GM12878 (cell line): ENCODE results near the gene SH3BGRL3. TPM values are rescaled to one million over a fixed set of nuclear protein-coding genes. Genes with fewer than 3 reads are reported as not detected.
A peak's percentile ranks its signal among the peaks of the same experiment; 100 is the strongest.

Experiments used
- ATF7 ChIP-seq: fragments of 450-650 bp; IDR thresholded peaks from 2 replicates; pipeline ENCODE4 v1.6.1; 2016; ENCODE audit warnings: low read depth, mild to moderate bottlenecking
- BHLHE40 ChIP-seq, 2 experiments: fragments of 450-650 bp in 1 of 2; IDR thresholded peaks; 2 replicates each; pipeline ENCODE4 v1.6.1; 2011 to 2017; ENCODE audit warnings: low read depth in 2 of 2, borderline replicate concordance in 1 of 2, improper control_type of control experiment in 1 of 2, low read length in 1 of 2, mild to moderate bottlenecking in 1 of 2
- CBFB ChIP-seq: IDR thresholded peaks from 2 replicates; pipeline ENCODE4 v1.6.1; 2016; ENCODE audit warnings: antibody characterized with exemption, low read depth
- CREM ChIP-seq: IDR thresholded peaks from 2 replicates; pipeline ENCODE4 v1.6.1; 2014; ENCODE audit warnings: antibody characterized with exemption, low read depth
- EED ChIP-seq: sonication (generic); IDR thresholded peaks from 2 replicates; pipeline ENCODE4 v1.6.1; 2016; ENCODE audit warnings: antibody characterized with exemption, low read depth
- FOXM1 ChIP-seq: IDR thresholded peaks from 2 replicates; pipeline ENCODE4 v1.6.1; 2012; ENCODE audit warnings: low read depth, mild to moderate bottlenecking, inconsistent platforms, low read length, moderate library complexity
- IKZF1 ChIP-seq: fragments of 450-650 bp; conservative IDR thresholded peaks from 2 replicates; pipeline ENCODE4 v1.6.1; 2017; ENCODE audit warnings: antibody characterized with exemption, mild to moderate bottlenecking
- JUNB ChIP-seq: IDR thresholded peaks from 2 replicates; pipeline ENCODE4 v1.6.1; 2016; ENCODE audit warnings: antibody characterized with exemption, mild to moderate bottlenecking
- MTA2 ChIP-seq: fragments of 450-650 bp; IDR thresholded peaks from 2 replicates; pipeline ENCODE4 v1.6.1; 2016; ENCODE audit warnings: low read depth, mild to moderate bottlenecking, moderate library complexity
- RAD21 ChIP-seq: IDR thresholded peaks from 2 replicates; pipeline ENCODE4 v1.6.1; 2011; ENCODE audit warnings: mild to moderate bottlenecking, low read depth, low read length, moderate library complexity; ENCODE audit not compliant: insufficient read depth
- SMARCA5 ChIP-seq: fragments of 450-650 bp; IDR thresholded peaks from 2 replicates; pipeline ENCODE4 v1.6.1; 2017; ENCODE audit warnings: mild to moderate bottlenecking
- SP1 ChIP-seq: IDR thresholded peaks from one replicate; pipeline ENCODE4 v1.6.1; 2011; ENCODE audit warnings: low read depth, low read length
- polyA plus RNA-seq, 11 experiments: library from polyadenylated mRNA; depleted of rRNA in 4 of 11; unstranded in 6 of 11; stranded (reverse) in 5 of 11; fragments of >200 nt; fragmentation: Nextera tagmentation in 4 of 11; fragmentation: Illumina TruSeq in 1 of 11; extraction: Ambion mirVana in 4 of 11; extraction: Trizol in 1 of 11; gene quantifications; 1 replicate in 1 of 11; 2 replicates in 10 of 11; pipeline versions ENCODE4 v1.2.1 to v1.2.3, GENCODE V29; 2011 to 2016; ENCODE audit warnings: inconsistent platforms in 2 of 11, missing spikeins in 2 of 11, low read depth in 1 of 11
- total RNA-seq, 4 experiments: library from RNA; depleted of rRNA in 3 of 4; stranded (reverse); fragments of >200 nt in 3 of 4; fragmentation: Illumina TruSeq in 1 of 4; extraction: Trizol in 1 of 4; gene quantifications; 2 replicates each; pipeline versions ENCODE4 v1.2.1 to v1.2.3, GENCODE V29; 2013 to 2021
- TF ChIP-seq, protein P1 (sequence below): IDR thresholded peaks from 2 replicates; pipeline ENCODE4 v1.6.1; 2011; ENCODE audit warnings: low read depth, low read length, improper control_type of control experiment, borderline replicate concordance
- TF ChIP-seq, protein P2 (sequence below): fragments of 450-650 bp; IDR thresholded peaks from 2 replicates; pipeline ENCODE4 v1.6.1; 2016; ENCODE audit warnings: mild to moderate bottlenecking
- TF ChIP-seq, protein P3 (sequence below), 3 experiments: IDR thresholded peaks in 2 of 3; conservative IDR thresholded peaks in 1 of 3; 2 replicates each; pipeline ENCODE4 v1.5.1; 2011; ENCODE audit warnings: low read depth in 3 of 3, low read length in 3 of 3, mild to moderate bottlenecking in 3 of 3, control low read depth in 2 of 3, moderate library complexity in 2 of 3, inconsistent platforms in 1 of 3, mixed read lengths in 1 of 3; ENCODE audit not compliant: control insufficient read depth in 2 of 3, insufficient read depth in 1 of 3; ENCODE audit errors: extremely low read depth in 1 of 3
- TF ChIP-seq, protein P4 (sequence below): IDR thresholded peaks from 2 replicates; pipeline ENCODE4 v1.6.1; 2012; ENCODE audit warnings: low read depth, low read length, improper control_type of control experiment

The SH3BGRL3 gene
- total and polyA plus RNA-seq, 10 of the 15 experiments (the other 5 are each of a cell fraction or from before 2014, with no cell fraction given), result 39.7 to 390 (median 118) TPM

DNA sequence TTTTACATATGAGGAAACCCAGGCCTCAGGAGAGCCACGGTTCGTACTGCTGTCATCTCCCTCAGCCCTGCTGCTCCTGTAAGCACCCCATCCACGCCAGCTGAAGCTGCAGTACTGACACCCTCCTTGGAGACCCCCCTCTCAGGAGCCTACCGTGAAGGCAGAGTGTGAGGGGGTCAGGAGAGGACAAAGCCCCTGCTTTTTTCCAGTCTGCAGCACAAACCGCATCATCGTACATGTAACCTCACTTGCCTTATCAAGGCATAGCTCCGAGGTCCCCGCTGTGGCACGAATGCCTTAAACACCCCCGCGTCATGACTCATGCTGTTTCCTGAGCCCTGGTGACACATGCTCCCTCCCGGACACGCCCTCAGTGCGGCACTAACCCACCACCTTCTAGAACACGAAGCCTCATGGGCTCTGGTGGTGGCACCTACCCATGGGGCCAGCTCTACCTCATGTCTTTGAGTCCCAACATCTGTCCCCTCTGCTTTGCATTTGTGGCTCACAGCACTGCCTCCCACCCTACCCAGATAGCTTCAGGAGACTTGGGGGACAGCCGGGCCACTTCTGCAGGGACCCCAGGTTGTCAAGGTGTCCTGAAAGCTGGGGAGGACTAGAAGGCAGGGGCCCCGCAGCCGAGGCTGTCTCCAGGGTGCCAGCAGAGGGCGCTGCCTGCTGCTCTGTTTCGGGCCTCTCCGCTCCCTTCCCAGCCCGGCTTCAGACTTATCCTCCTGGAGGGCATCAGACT is 4.9 kb downstream of the SH3BGRL3 start (continued):
- TF ChIP-seq, protein P1, sequence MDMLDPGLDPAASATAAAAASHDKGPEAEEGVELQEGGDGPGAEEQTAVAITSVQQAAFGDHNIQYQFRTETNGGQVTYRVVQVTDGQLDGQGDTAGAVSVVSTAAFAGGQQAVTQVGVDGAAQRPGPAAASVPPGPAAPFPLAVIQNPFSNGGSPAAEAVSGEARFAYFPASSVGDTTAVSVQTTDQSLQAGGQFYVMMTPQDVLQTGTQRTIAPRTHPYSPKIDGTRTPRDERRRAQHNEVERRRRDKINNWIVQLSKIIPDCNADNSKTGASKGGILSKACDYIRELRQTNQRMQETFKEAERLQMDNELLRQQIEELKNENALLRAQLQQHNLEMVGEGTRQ, result no peak
- TF ChIP-seq, protein P2, sequence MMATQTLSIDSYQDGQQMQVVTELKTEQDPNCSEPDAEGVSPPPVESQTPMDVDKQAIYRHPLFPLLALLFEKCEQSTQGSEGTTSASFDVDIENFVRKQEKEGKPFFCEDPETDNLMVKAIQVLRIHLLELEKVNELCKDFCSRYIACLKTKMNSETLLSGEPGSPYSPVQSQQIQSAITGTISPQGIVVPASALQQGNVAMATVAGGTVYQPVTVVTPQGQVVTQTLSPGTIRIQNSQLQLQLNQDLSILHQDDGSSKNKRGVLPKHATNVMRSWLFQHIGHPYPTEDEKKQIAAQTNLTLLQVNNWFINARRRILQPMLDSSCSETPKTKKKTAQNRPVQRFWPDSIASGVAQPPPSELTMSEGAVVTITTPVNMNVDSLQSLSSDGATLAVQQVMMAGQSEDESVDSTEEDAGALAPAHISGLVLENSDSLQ, result peak; percentile 11; the same call in 1 of the 2 replicates
- TF ChIP-seq MTA2 (0 out of 2 replicates have a peak, but pooled peaks have one; percentile 22), SP1 (no peak), FOXM1 (no peak), JUNB (peak; percentile 43; the same call in 1 of the 2 replicates), EED (0 out of 2 replicates have a peak, but pooled peaks have one; percentile 28), RAD21 (peak; percentile 84), CBFB (peak; percentile 26; the same call in 1 of the 2 replicates), IKZF1 (0 out of 2 replicates have a peak, but pooled peaks have one; percentile 21), CREM (peak; percentile 18; the same call in 1 of the 2 replicates), ATF7 (0 out of 2 replicates have a peak, but pooled peaks have one; percentile 39), SMARCA5 (0 out of 2 replicates have a peak, but pooled peaks have one; percentile 13), BHLHE40 (IDR thresholded peaks at IDR 0.05; ENCODE audit: borderline replicate concordance in 1 of 2, low read depth in 2 of 2, low read length in 1 of 2) (peak in 1 of 2 experiments; percentile 30; a peak in 2 of 4 replicates)
- TF ChIP-seq, protein P3, sequence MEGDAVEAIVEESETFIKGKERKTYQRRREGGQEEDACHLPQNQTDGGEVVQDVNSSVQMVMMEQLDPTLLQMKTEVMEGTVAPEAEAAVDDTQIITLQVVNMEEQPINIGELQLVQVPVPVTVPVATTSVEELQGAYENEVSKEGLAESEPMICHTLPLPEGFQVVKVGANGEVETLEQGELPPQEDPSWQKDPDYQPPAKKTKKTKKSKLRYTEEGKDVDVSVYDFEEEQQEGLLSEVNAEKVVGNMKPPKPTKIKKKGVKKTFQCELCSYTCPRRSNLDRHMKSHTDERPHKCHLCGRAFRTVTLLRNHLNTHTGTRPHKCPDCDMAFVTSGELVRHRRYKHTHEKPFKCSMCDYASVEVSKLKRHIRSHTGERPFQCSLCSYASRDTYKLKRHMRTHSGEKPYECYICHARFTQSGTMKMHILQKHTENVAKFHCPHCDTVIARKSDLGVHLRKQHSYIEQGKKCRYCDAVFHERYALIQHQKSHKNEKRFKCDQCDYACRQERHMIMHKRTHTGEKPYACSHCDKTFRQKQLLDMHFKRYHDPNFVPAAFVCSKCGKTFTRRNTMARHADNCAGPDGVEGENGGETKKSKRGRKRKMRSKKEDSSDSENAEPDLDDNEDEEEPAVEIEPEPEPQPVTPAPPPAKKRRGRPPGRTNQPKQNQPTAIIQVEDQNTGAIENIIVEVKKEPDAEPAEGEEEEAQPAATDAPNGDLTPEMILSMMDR (IDR thresholded peaks at IDR 0.05 in 2 of 3, conservative IDR thresholded peaks at IDR 0.05 in 1 of 3; ENCODE audit: control insufficient read depth in 2 of 3, extremely low read depth in 1 of 3, insufficient read depth in 1 of 3, low read depth in 3 of 3, low read length in 3 of 3), result peak; percentile 86 to 98 (median 90)
- TF ChIP-seq, protein P4, sequence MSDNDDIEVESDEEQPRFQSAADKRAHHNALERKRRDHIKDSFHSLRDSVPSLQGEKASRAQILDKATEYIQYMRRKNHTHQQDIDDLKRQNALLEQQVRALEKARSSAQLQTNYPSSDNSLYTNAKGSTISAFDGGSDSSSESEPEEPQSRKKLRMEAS, result 0 out of 2 replicates have a peak, but pooled peaks have one; percentile 73
